ENCODE data around the gene OR11G2. TPM values are rescaled to one million over a fixed set of nuclear protein-coding genes. Genes with fewer than 3 reads are reported as not detected.

The OR11G2 gene
- total RNA-seq, 1 donor from 2014 or later: not detected

DNA sequence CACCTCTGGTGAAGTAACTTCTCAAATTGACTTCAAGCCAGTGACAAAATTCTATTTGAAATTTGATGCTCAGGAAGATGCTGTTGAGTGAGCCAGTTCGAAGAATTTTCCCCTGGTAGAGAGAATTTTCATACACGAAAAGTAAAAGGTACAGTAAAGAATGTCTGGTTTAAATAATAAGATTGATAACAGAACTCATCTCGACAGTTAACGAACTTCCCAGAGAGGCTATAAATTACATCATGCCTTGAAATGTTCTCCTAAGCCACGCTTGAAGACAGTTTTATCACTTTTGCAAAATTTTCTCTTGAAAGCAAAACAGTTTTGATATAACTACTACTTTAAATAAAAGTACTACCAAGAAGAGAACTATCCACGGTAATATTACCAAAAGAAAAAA, 14.4 kb upstream of the OR11G2 start:
- DNase-seq (ENCODE audit: low read depth): no peak
- no peaks in the 10 kb centered on the region for H3K36me3 ChIP-seq (ENCODE audit: control insufficient read depth, insufficient read depth, low read length)
- TF ChIP-seq, protein P1, sequence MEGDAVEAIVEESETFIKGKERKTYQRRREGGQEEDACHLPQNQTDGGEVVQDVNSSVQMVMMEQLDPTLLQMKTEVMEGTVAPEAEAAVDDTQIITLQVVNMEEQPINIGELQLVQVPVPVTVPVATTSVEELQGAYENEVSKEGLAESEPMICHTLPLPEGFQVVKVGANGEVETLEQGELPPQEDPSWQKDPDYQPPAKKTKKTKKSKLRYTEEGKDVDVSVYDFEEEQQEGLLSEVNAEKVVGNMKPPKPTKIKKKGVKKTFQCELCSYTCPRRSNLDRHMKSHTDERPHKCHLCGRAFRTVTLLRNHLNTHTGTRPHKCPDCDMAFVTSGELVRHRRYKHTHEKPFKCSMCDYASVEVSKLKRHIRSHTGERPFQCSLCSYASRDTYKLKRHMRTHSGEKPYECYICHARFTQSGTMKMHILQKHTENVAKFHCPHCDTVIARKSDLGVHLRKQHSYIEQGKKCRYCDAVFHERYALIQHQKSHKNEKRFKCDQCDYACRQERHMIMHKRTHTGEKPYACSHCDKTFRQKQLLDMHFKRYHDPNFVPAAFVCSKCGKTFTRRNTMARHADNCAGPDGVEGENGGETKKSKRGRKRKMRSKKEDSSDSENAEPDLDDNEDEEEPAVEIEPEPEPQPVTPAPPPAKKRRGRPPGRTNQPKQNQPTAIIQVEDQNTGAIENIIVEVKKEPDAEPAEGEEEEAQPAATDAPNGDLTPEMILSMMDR (IDR thresholded peaks at IDR 0.05; ENCODE audit: insufficient read depth, low read length, severe bottlenecking): no peak
- H3K4me3 ChIP-seq (ENCODE audit: low read depth, low read length): no peak overlapping the region
- no peak for FAIRE-seq
- H3K27me3 ChIP-seq (ENCODE audit: control insufficient read depth, insufficient read depth, low read length): no peaks in the 10 kb centered on the region

DNA sequence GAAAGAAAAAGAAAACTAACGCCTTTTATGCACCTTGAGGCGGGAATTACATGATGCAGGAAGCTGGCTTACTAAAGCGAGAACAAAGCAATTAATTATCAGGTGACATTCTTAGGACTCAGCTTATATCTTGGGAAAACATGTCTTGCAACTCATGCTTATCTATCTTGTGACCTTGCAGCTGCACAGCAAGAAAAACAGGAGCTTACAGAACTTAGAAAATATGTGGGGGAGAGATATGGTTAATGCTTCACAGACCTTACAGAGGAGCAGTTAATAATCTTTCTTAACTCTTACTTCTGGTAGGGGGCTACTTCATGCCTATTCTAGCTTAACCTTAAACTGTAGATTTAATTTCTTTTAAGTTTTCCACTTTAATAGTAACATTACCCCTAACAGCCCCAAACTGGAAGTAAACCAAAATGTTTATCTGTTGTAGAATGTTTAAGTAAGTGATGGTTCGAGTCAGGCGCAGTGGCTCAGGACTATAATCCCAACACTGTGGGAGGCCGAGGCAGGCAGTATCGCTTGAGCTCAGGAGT, 13.2 kb upstream of the OR11G2 start:
- FAIRE-seq (no peak), DNase-seq (ENCODE audit: low read depth) (no peak)
- Histone ChIP-seq H3K4me3 (ENCODE audit: low read depth, low read length) (no peak overlapping the region), H3K27me3 (ENCODE audit: control insufficient read depth, insufficient read depth, low read length) (no peaks in the 10 kb centered on the region), H3K36me3 (ENCODE audit: control insufficient read depth, insufficient read depth, low read length) (no peaks in the 10 kb centered on the region)
- TF ChIP-seq, protein P1 (IDR thresholded peaks at IDR 0.05; ENCODE audit: insufficient read depth, low read length, severe bottlenecking): no peak

DNA sequence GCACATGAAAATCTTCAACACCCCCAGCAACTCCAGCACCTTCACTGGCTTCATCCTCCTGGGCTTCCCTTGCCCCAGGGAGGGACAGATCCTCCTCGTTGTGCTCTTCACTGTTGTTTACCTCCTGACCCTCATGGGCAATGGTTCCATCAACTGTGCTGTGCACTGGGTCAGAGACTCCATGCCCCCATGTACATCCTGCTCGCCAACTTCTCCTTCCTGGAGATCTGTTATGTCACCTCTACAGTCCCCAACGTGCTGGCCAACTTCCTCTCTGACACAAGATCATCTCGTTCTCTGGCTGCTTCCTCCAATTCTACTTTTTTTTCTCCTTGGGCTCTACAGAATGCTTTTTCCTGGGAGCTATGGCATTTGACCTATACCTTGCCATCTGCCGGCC, 11.5 kb upstream of the OR11G2 start:
- H3K36me3 ChIP-seq (ENCODE audit: control insufficient read depth, insufficient read depth, low read length): no peaks in the 10 kb centered on the region
- FAIRE-seq: no peak
- TF ChIP-seq, protein P1 (IDR thresholded peaks at IDR 0.05; ENCODE audit: insufficient read depth, low read length, severe bottlenecking): no peak
- no peak overlapping the region for H3K4me3 ChIP-seq (ENCODE audit: low read depth, low read length)
- H3K27me3 ChIP-seq (ENCODE audit: control insufficient read depth, insufficient read depth, low read length): no peaks in the 10 kb centered on the region
- DNase-seq (ENCODE audit: low read depth): no peak

DNA sequence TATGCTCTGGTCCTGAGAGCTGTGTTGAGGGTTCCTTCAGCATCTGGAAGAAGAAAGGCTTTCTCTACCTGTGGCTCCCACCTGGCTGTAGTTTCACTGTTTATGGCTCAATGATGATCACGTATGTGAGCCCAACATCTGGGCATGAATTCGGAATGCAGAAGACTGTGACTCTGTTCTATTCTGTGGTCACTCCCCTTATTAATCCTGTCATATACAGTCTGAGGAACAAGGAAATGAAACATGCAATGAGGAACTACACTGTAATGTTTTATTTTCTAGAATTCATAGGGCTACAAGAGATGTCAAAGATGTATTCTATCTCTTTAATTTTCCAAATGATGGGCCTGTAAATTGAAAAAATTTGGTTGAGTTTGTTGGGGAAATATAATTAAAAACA, 10.8 kb upstream of the OR11G2 start:
- no peak for DNase-seq (ENCODE audit: low read depth)
- TF ChIP-seq, protein P1 (IDR thresholded peaks at IDR 0.05; ENCODE audit: insufficient read depth, low read length, severe bottlenecking): no peak
- no peak overlapping the region for H3K4me3 ChIP-seq (ENCODE audit: low read depth, low read length)
- no peaks in the 10 kb centered on the region for H3K36me3 ChIP-seq (ENCODE audit: control insufficient read depth, insufficient read depth, low read length)
- H3K27me3 ChIP-seq (ENCODE audit: control insufficient read depth, insufficient read depth, low read length): no peaks in the 10 kb centered on the region
- FAIRE-seq: no peak

DNA sequence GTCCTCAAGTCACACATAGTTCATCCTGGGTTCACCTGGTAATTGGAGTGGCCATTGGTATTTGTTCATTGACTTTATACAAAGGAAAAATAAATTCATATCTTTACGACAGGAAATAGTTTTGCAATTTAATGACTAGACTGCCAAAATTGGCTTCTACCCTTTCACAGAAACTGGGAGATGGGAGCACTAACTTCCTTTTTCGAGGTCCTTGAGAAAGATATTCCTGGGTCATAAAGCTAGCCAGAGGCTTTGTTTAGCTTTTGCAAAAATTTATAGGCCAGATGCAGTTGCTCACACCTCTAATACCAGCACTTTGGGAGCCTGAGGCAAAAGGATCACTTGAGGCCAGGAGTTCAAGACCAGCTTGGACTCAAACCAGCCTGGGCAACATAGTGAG, 10.2 kb upstream of the OR11G2 start:
- Histone ChIP-seq H3K36me3 (ENCODE audit: control insufficient read depth, insufficient read depth, low read length) (no peaks in the 10 kb centered on the region), H3K27me3 (ENCODE audit: control insufficient read depth, insufficient read depth, low read length) (no peaks in the 10 kb centered on the region), H3K4me3 (ENCODE audit: low read depth, low read length) (no peak overlapping the region)
- FAIRE-seq (no peak), DNase-seq (ENCODE audit: low read depth) (no peak)
- TF ChIP-seq, protein P1 (IDR thresholded peaks at IDR 0.05; ENCODE audit: insufficient read depth, low read length, severe bottlenecking): no peak

DNA sequence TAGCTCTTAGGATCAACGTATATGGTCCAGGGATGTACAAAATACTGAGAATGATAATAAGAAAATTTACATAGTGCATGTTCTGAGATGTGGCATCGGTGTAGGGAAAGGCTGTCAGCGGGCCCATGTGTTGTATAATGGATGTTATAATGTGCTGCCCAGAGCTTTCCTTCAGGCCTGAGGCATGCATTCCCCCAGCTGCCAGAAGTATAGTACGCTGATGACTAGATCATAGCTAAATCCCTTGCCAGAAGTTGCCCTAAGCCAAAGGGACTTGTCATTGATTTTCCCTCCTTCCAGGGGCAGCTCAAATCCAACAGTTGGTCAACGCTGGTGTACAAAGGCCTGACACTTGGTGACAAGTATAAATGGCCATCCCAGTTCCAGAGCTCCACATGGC, 6.5 kb upstream of the OR11G2 start:
- Histone ChIP-seq H3K27me3 (ENCODE audit: control insufficient read depth, insufficient read depth, low read length) (no peaks in the 10 kb centered on the region), H3K4me3 (ENCODE audit: low read depth, low read length) (no peak overlapping the region), H3K36me3 (ENCODE audit: control insufficient read depth, insufficient read depth, low read length) (no peaks in the 10 kb centered on the region)
- DNase-seq (ENCODE audit: low read depth): no peak
- TF ChIP-seq, protein P1 (IDR thresholded peaks at IDR 0.05; ENCODE audit: insufficient read depth, low read length, severe bottlenecking): no peak
- FAIRE-seq: no peak
